Stimulated activated CD4-positive, alpha-beta T cell treated with anti-CD3 and anti-CD28 coated beads, Interleukin-15, amount 100 ng/mL, for 1 hour (primary cell): ENCODE results near the gene HLA-DPB1.
"Not testable (repeated sequence)": the region's sequence is repeated elsewhere in the genome, so short reads cannot be mapped to it uniquely, and the experiment has no call there.

Experiments
- DNase-seq, 2 donors: peaks; one replicate each; pipeline ENCODE4 v3.0.0-alpha.2; 2020; ENCODE audit warnings: low read depth in 1 of 2, low spot score in 1 of 2

Gene HLA-DPB1

GRCh38 chr6:33075568-33076405 lies at the start of gene HLA-DPB1:
Gene HLA-DPB1 (plus strand): TSS chr6:33075990. CDS start chr6:33076042, 52 bp downstream.
- DNase-seq, result no peak

GRCh38 chr6:33028220-33028849 lies 47.5 kb upstream of the HLA-DPB1 start:
- no peak for DNase-seq

- DNase-seq, result no peak
Observed at GRCh38 chr6:33029328-33030184, 46.2 kb upstream of the HLA-DPB1 start.

GRCh38 chr6:33030245-33030644 lies 45.5 kb upstream of the HLA-DPB1 start:
- no peak for DNase-seq

- DNase-seq, result no peak
Observed at GRCh38 chr6:33034554-33034953, 41.2 kb upstream of the HLA-DPB1 start.

GRCh38 chr6:33036535-33036934 lies 39.3 kb upstream of the HLA-DPB1 start:
- no peak for DNase-seq

- DNase-seq, result no peak
Observed at GRCh38 chr6:33040157-33040556, 35.6 kb upstream of the HLA-DPB1 start.

GRCh38 chr6:33049323-33050013 lies 26.3 kb upstream of the HLA-DPB1 start:
- DNase-seq, result no peak

- DNase-seq, result no peak
Observed at GRCh38 chr6:33050014-33050810, 25.6 kb upstream of the HLA-DPB1 start.

GRCh38 chr6:33052627-33053026 lies 23.2 kb upstream of the HLA-DPB1 start:
- no peak for DNase-seq

GRCh38 chr6:33053230-33053629 lies 22.6 kb upstream of the HLA-DPB1 start:
- DNase-seq, result no peak

GRCh38 chr6:33057222-33058150 lies 18.3 kb upstream of the HLA-DPB1 start:
- no peak for DNase-seq

- no peak for DNase-seq
Observed at GRCh38 chr6:33061987-33062386, 13.8 kb upstream of the HLA-DPB1 start.

- not testable (repeated sequence) for DNase-seq
Observed at GRCh38 chr6:33063435-33063834, 12.4 kb upstream of the HLA-DPB1 start.

GRCh38 chr6:33064723-33065122 lies 11.1 kb upstream of the HLA-DPB1 start:
- no peak for DNase-seq

- DNase-seq, result no peak
Observed at GRCh38 chr6:33065312-33065711, 10.5 kb upstream of the HLA-DPB1 start.

GRCh38 chr6:33066917-33067521 lies 8.8 kb upstream of the HLA-DPB1 start:
- no peak for DNase-seq

GRCh38 chr6:33069021-33069738 lies 6.6 kb upstream of the HLA-DPB1 start:
- no peak for DNase-seq
